Nucleus accumbens (tissue), 56 donors: ENCODE data around the gene ZDHHC7.
A peak's percentile ranks its signal among the peaks of the same experiment; 100 is the strongest.

ENCODE experiments used
- DNase-seq, 56 donors: peaks; one replicate each; lab custom pipeline; 2025; lab: John Stamatoyannopoulos, UW

ZDHHC7 gene

DNA sequence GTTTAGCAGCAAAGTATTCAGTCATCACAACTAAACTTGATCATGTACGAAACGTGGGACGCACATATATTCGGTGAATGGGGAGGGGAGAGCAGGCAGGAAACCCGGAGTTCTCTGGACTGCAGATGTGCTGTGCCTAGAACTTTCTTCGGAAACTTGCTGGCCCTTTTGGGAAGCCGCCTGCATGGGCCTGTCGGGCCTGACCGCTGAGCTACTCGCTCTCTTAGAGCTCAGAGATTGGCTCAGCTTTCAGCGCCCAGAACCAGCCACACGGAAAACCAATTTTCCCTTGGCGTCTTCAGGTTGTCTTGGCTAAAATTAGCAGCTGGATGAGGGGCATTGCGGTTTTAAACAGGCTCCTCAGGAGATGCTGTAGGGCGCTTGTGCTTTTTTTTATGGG is 38.1 kb downstream of the ZDHHC7 start:
- DNase-seq, result no peak

DNA sequence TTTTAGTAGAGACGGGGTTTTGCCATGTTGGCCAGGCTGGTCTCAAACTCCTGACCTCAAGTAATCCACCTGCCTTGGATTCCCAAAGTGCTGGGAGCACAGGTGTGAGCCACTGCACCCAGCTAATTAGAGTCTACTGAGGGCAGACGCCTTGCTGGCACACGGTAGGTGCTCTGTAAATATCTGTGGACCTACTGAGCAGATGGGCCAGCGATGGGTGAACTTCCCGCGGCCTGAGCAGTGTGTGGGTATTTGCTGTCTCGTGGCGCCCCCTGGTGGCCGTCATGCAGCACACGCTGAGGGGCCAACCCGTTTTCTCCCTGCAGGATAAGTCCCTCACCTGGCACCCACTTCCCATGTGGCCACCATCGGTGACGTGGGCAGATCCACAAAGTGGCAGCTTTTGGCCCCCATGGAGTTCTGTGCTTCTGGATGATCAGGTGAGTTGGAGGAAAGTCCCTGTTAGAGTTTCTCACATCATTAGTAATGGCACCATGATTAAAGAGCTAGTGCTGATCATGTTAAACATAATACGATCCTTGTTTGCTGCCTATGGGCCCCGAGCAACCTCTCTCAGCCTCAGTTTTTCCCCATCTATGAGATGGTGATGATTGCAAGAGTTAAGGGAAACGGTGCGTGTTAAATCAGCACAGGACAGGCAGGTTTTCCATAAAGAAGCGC is 40.7 kb downstream of the ZDHHC7 start:
- peak in 49 of 56 donors; percentile 11 to 85 (median 54) for DNase-seq

GRCh38 chr16:84967828-84968227 is 43.5 kb downstream of the ZDHHC7 start:
- DNase-seq, result no peak

- no peak for DNase-seq
Observed at GRCh38 chr16:84965428-84966415, 45.6 kb downstream of the ZDHHC7 start.

DNA sequence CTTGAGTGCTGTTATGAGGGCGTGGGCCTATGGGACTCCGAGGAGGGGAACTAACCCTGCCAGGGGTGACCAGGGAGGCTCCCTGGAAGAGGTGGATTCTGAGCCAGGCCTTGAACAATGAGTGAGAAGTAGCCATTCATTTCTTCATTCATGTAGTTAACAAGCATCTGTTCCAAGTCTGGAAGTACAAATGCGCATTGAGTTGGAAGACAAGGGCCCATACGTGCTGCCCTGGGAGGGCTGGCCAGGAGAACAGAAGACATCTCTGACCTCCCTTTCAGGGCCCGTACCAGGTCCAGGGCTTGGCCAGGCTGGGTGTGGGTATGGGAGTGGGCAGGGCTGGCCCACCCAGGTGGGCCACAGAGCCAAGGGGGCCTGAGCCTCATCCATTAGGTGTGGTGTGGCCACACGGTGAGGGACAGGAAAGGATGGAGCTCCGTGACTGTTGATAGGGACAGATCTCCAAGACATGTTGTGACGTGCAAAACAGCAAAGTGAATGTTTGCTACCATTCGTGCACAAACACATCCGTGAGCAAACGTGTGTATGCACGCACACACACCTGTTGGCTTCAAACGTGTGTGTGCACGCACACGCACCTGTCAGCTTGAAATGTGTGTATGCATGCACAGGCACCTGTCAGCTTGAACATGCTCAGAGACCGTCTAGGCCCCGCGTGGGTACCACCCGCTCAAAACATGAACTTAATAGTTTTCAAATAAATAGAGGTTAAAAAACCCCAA is 46.8 kb downstream of the ZDHHC7 start:
- no peak for DNase-seq

DNA sequence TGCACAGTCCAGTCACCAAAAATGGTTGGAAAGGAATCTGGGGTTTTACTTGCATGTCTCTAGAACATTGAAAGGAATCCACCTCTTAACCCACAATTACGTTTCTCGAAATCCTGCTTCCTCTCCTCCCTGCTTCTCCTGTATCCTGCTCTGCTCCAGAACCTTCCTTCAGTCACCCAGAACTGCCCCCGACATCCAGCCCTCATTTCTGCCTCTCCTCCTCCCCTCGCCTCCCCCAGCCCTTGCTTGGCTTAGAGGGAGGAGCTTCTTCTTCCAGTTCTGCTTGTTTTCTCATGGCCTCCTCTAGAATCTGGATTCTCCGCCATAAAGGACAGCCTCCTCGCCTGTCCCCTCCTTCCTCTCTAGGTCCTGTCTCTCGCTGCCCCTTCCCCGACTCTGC is 48.3 kb downstream of the ZDHHC7 start:
- DNase-seq, result no peak

GRCh38 chr16:84960942-84961341 is 50.4 kb downstream of the ZDHHC7 start:
- no peak for DNase-seq

GRCh38 chr16:84959784-84960417 is 51.4 kb downstream of the ZDHHC7 start:
- no peak for DNase-seq

DNA sequence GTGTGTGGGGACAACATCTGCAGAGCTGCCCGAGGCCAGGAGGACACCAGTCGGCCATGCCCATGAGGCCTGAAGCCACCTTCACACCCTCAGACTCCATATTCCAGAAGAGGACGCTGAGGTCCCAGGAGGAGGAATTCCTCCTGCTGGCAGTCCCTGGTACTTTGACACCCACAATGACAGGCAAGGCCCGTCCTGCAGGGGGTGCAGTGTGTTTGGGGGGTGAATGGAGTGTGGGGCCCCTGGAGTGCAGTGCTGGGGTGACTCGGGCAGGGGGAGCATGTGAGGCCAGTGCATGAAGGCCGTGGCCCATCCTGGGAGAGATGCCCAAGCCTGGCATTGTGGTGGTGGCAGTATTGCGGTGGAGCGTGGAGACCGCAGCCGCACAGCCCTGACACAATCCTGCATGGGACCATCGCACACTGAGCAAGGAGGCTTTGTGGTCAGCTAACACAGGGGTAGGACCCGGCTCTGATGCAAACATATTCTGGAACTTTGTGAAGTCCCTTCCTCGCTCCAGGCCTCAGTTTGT is 52.2 kb downstream of the ZDHHC7 start:
- no peak for DNase-seq

GRCh38 chr16:84957792-84958191 is 53.5 kb downstream of the ZDHHC7 start:
- DNase-seq, result no peak

DNA sequence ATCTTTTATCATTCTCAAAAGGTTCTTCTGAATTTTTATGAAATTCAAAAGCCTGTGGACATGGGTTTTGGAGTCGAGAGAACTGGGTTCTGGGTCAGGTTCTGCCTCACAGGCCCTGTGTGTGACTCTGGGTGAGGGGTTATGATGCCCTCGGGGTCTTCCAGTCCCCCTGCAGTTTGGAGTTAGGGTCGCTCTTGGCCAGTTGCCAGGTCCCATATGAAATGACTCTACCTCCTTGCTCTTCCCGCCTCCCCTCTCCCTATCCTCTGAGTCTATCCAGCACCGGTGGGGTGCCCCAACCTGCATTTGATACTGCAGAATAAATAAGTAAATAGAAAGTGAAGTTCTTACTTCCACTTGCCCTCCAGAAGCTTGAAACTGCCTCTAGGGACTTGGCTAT is 54.1 kb downstream of the ZDHHC7 start:
- DNase-seq, result no peak

- no peak for DNase-seq
Observed at GRCh38 chr16:84955427-84955826, 55.9 kb downstream of the ZDHHC7 start.

DNA sequence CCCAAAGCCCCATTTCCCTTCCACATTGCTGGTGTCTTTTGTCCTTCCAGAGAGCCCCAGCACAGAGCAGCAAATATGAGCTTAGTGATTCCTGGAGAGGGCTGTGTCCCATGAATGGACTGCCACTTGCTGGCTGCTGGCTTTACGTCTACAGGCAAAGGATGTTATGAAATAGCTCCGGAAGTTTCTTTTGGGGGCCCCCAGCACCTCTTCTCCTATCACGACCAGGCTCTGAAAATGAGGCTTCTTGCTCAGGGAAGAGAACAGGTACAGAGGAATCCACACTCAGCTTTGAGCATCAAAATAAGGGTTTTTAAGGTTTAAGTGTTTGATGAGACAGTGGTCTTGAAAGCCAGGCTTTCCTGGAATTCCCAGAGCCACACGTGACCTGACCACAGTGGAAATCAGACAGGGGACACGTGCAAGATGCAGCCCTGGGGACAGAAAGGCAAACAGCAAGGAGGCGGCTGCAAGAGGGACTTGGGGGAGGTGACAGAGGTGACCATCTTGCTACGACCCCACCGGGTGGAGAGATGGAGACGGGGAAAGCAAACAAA is 58.1 kb downstream of the ZDHHC7 start:
- DNase-seq, result no peak

- peak in 52 of 56 donors; percentile 8 to 86 (median 50) for DNase-seq
Observed at GRCh38 chr16:84952335-84953189, 58.8 kb downstream of the ZDHHC7 start.

DNA sequence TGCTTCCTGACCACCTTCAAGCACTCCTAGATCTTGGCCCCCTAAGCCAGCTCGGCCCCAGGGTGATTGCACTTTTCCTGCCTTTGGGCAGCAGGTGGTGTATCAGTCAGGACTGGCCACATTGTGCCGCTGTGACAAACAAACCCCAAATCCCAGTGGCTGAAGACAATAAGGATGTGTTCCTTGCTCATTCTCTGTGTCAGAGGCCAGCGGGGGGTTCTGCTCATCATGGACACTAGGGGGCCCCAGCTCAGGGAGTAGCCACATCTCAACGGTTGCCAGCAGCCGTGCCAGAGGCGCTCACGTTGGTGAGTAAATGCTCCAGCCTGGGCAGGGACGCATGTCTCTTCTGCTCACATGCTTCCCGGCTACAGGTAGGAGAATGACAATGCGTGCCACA is 60.4 kb downstream of the ZDHHC7 start:
- DNase-seq, result no peak

DNA sequence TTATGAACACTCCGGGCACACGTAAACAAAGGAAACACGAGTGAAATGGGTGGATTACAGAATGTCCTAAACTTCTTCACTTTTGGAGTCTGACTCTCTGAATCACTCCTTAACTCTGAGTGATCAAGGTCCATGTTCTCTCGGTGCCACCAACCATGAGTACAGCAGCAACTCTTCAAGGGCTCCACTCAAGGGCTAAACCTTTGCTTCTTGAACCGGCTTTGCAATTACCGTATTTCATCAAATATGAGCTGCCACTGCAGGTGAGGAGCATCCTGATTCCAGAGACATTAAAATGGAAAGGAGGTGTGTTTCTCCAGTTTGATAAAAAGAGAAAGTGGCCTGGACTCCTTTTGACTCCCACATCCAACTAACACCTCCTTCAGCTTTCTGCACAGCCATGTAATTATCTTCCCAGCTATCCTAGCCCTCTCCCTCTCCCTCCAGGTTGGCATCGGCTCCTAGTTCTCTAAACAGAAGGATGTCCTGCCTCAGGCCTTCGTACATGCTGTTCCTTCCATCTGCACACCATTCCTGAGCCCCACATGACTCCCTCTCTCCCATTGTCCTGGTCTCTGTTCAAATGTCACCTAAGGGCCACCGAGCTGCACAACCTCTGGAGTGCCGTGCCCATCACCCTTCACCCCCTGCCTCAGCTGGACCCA is 61.4 kb downstream of the ZDHHC7 start:
- no peak for DNase-seq

DNA sequence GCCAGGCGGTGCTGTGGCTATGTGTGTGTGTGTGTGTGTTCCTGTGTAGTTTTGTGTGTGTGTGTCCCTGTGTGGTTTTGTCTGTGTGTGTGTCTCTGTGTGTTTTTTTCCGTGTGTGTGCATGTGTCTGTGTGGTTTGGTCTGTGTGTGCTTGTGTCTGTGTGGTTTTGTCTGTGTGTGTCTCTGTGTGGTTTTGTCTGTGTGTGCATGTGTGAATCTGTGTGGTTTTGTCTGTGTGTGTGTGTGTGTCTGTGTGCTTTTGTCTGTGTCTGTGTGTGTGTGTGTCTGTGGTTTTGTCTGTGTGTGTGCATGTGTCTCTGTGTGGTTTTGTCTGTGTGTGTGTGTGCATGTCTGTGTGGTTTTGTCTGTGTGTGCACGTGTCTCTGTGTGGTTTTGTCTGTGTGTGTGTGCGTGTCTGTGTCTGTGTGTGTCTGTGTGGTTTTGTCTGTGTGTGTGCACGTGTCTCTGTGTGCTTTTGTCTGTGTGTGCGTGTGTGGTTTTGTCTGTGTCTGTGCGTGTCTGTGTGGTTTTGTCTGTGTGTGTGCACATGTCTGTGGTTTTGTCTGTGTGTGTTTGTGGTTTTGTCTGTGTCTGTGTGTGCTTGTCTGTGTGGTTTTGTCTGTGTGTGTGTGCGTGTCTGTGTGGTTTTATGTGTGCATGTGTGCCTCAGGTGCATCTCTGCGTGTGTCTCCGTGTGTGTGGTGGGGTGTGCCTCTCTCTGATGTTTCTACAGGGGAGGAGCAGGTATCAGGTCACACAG is 62.3 kb downstream of the ZDHHC7 start:
- no peak for DNase-seq
